IMR-90 (cell line): Measurements from ENCODE around the gene MEIS3. TPM values are rescaled to one million over a fixed set of nuclear protein-coding genes. Genes with fewer than 3 reads are reported as not detected.

Source experiments
- polyA plus RNA-seq, 3 experiments: library from polyadenylated mRNA; depleted of rRNA; stranded (reverse); fragments of >200 nt; gene quantifications; 2 replicates each; pipeline ENCODE4 v1.2.3, GENCODE V29; 2012; ENCODE audit warnings: low replicate concordance in 1 of 3
- total RNA-seq: library from RNA; depleted of rRNA; stranded (reverse); fragments of >200 nt; gene quantifications from 2 replicates; pipeline ENCODE4 v1.2.3, GENCODE V29; 2012; rRNA removed

MEIS3 gene
- total and polyA plus RNA-seq, 2 of the 4 experiments (the other 2 are of a cell fraction) = 32.4 to 33.0 TPM

Other genes with a start within 250 kb of the MEIS3 start
- gene BBC3, start 188.3 kb downstream of the MEIS3 start, total RNA-seq = 1.6 and 1.9 TPM in 2 replicates
- 6.5 and 7.3 TPM in 2 replicates for gene BBC3, start 188.3 kb downstream of the MEIS3 start, polyA plus RNA-seq (2012; rRNA removed)
- 2.9 and 3.6 TPM in 2 replicates for gene CCDC9, start 163.0 kb downstream of the MEIS3 start, total RNA-seq
- 8.6 and 9.6 TPM in 2 replicates for gene CCDC9, start 163.0 kb downstream of the MEIS3 start, polyA plus RNA-seq (2012; rRNA removed)
- gene INAFM1, start 144.6 kb downstream of the MEIS3 start, total RNA-seq = 0.36 and 0.56 TPM in 2 replicates
- 7.8 and 11.0 TPM in 2 replicates for gene INAFM1, start 144.6 kb downstream of the MEIS3 start, polyA plus RNA-seq (2012; rRNA removed)
- gene C5AR1, start 109.7 kb downstream of the MEIS3 start, total RNA-seq = under 0.01 TPM in 1 of 2 replicates, not detected in the other
- 1.0 TPM in 2 replicates for gene C5AR1, start 109.7 kb downstream of the MEIS3 start, polyA plus RNA-seq (2012; rRNA removed)
- gene C5AR2, start 87.4 kb downstream of the MEIS3 start, total RNA-seq = under 0.01 TPM in 1 of 2 replicates, not detected in the other
- not detected in 2 replicates for gene C5AR2, start 87.4 kb downstream of the MEIS3 start, polyA plus RNA-seq (2012; rRNA removed)
- 4.5 and 5.6 TPM in 2 replicates for gene DHX34, start 70.2 kb downstream of the MEIS3 start, total RNA-seq
- 13.7 and 14.8 TPM in 2 replicates for gene DHX34, start 70.2 kb downstream of the MEIS3 start, polyA plus RNA-seq (2012; rRNA removed)
- gene SLC8A2, start 52.4 kb upstream of the MEIS3 start, total RNA-seq = not detected in 2 replicates
- 0.05 and 0.10 TPM in 2 replicates for gene SLC8A2, start 52.4 kb upstream of the MEIS3 start, polyA plus RNA-seq (2012; rRNA removed)
- gene KPTN, start 64.7 kb upstream of the MEIS3 start, total RNA-seq = 3.9 and 4.1 TPM in 2 replicates
- gene KPTN, start 64.7 kb upstream of the MEIS3 start, polyA plus RNA-seq (2012; rRNA removed) = 13.5 and 15.4 TPM in 2 replicates
- 51.7 and 76.4 TPM in 2 replicates for gene NAPA, start 95.5 kb upstream of the MEIS3 start, total RNA-seq
- 126 and 139 TPM in 2 replicates for gene NAPA, start 95.5 kb upstream of the MEIS3 start, polyA plus RNA-seq (2012; rRNA removed)
- gene ZNF541, start 153.6 kb upstream of the MEIS3 start, total RNA-seq = not detected in 2 replicates
- not detected in 2 replicates for gene ZNF541, start 153.6 kb upstream of the MEIS3 start, polyA plus RNA-seq (2012; rRNA removed)
- 1.8 and 3.1 TPM in 2 replicates for gene BICRA, start 189.6 kb upstream of the MEIS3 start, total RNA-seq
- 3.5 and 3.9 TPM in 2 replicates for gene BICRA, start 189.6 kb upstream of the MEIS3 start, polyA plus RNA-seq (2012; rRNA removed)